T47D (cell line): ENCODE data around the gene CCL25.
A peak's percentile ranks its signal among the peaks of the same experiment; 100 is the strongest.

Experiments used
- DNase-seq, 2 experiments: peaks; one replicate each; pipeline versions ENCODE4 v3.0.0 to v3.0.0-alpha.2; 2011 to 2012; ENCODE audit warnings: low read depth in 1 of 2, low spot score in 1 of 2
- JUND ChIP-seq: IDR thresholded peaks from 2 replicates; pipeline ENCODE4 v1.6.1; 2012; ENCODE audit warnings: low read depth
- in situ Hi-C: cut with HindIII; loops from 2 replicates; pipeline ENCODE4 v1.10.0; 2016; ENCODE audit warnings: low sequenced_read_pairs, low pct_unique_long_range_greater_than_20kb

The CCL25 gene

DNA sequence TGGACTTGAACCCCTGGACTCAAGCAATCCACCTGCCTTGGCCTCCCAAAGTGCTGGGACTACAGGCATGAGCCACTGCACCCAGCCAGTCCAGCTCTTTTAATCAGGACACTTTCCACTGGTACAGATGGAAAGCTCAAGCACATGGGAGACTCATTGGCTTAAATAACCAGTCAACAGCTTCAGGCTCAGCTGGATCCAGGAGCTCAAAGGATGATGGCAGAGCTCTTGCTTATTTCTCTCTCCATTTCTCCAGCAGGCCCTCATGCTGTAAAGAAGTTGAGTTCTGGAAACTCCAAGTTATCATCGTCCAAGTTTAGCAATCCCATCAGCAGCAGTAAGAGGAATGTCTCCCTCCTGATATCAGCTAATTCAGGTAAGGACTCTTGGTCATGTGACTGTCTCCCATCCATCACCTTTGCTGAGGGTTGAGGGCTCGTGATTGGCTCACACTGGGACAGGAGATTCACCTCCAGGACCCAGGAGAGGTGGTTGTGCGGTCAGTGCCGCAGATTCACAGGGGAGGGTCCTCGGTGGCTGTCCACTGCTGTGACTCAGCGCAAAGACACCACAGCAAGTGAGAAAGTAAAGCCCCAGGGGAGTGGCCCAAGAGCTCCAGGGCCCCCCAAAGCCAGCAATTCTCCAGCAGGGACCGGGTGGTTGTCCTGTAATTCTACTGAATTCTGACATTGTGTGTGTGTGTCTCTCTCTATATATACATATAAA, 5.1 kb downstream of the CCL25 start:
- in situ Hi-C loops, result no loop called here
- no peak for TF ChIP-seq JUND
- DNase-seq, result no peak

DNA sequence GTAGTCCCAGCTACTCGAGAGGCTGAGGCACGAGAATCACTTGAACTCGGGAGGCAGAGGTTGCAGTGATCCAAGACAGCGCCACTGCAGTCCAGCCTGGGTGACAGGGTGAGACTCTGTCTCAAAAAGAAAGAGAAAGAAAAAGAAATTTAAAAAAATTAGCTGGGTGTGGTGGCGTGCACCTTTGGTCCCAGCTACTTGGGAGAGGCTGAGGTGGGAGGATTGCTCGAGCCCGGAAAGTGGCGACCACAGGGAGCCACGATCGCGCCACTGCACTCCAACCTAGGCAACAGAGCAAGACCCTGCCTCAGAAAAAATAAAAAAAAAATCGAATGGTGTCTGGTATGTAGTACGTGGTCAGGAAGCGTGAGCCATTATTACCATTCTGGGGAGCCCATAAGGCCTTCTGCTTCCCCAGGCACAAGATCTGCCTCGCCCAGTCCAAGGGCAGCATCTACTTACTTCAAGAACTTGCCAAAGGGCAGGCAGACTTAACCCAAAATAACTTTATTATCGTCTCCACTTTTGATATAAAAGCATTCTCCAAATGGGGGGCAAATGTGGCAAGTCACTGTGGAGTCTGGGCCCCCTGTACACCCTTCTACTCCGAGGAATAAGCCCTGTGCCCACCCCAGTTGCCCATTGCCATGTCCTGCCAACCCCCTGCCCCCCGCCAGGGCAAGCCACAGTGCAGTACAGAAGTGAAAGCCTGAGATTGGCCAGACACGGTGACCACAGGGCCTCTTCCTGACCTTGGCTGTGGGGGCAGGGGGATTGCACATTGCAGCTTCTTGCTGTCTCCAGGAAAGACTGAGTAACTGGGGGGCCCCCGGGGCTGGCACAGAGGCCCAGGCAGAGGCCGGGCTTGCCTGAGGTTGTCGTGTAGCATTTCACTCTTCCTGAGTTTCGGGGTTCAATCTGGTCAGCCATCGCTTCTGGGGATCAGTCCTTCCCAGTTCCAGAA, 12.6 kb downstream of the CCL25 start:
- in situ Hi-C loops, result no loop called here
- TF ChIP-seq JUND, result no peak
- DNase-seq, result no peak

DNA sequence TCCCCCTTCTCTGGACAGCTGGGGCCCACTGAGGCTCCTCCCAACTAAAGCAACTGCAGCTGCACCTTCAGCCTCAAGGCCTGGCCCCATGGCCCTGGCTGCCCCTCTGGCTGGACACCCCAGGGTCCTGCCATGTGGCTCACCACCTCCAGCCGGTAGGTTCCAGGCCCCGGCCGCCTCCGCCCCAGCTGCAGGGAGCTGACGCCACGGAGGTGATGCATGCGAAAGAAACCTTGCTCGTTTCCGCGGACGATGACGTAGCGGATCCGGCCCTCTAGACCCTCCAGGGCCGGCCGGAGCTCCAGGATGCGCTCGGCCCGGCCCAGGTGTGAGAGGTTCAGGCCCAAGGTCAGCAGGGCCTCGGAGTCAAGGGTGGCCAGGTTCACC, 13.3 kb downstream of the CCL25 start:
- DNase-seq, result no peak
- no peak for TF ChIP-seq JUND
- in situ Hi-C loops, result no loop called here

DNA sequence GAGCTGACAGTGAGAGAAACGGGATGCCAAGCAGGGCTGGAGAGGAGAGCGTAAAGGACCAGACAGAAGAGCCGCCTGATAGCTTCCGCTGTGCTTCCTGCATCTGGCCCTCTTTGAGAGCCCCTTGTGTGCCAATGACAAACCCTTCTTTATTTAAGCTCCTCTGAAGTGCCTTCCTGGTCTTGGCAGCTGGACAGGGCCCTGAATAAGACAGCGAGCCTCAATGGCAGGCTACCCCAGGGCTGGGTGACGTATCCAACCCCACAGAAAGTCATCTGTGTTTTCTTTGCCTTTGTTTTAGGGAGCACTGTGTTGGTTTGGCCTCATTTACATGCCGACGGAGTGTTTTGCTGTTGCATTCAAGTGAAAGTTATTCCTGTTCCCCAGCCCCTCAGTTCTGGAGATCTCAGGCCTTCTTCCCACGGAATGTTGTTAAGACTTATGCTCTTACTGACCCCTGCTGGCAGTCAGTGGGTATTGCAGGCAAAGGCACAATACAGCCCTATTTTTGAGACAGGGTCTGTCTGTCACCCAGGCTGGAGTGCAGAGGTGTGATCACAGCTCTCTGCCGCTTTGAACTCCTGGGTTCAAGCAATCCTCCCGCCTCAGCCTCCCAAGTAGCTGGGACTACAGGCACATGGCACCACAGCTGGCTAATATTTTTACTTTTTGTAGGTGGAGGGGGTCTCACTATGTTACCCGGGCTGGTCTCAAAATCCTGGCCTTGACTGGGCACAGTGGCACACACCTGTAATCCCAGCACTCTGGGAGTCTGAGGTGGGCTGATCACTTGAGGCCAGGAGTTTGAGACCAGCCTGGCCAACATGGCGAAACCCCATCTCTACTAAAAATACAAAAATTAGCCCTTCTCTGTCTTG, 16.8 kb downstream of the CCL25 start:
- in situ Hi-C loops, result no loop called here
- TF ChIP-seq JUND, result no peak
- DNase-seq, result no peak

DNA sequence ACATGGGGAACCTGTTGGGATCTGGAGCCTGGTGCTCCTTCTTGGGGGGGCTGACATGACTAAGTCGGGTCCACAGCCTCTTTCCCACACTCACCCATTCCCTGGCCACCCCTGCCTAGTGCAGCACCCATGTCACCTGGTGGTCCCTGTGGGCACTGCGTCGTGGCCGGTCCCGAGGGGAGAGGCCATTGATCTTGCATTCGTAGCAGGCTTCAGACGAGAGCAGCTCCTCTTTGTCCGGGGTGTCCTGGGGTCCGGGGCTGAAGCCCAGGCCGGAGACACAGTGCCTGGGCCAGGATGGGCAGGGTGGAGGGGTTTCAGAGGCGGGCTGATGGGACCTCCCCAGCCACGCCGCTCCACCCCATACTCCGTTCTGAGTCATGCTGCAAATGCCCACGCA, 19.4 kb downstream of the CCL25 start:
- in situ Hi-C loops, result no loop called here
- no peak for TF ChIP-seq JUND

DNA sequence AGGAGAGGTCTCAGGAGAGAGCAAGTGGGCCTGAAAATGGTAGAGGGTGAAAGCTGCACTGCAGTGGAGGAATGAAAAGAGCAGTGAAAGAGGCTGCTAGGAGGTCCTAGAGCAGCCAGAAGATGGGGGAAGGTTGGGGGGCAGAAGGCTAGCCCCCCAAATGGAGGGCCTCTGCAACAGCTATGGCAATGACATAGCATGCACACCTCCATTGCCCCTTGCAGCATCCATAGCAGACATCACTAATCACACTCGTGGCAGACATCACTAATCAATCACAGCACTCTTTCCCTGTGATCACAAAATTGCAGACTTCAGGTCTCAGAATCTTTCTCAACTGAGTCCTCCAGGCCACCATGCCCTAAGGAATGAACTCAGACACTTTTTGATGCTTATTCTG, 21.9 kb downstream of the CCL25 start:
- DNase-seq, result no peak
- no peak for TF ChIP-seq JUND
- in situ Hi-C loops, result no loop called here

More for the DNA sequence above, 19.4 kb downstream of the CCL25 start:
- DNase-seq, result no peak

DNA sequence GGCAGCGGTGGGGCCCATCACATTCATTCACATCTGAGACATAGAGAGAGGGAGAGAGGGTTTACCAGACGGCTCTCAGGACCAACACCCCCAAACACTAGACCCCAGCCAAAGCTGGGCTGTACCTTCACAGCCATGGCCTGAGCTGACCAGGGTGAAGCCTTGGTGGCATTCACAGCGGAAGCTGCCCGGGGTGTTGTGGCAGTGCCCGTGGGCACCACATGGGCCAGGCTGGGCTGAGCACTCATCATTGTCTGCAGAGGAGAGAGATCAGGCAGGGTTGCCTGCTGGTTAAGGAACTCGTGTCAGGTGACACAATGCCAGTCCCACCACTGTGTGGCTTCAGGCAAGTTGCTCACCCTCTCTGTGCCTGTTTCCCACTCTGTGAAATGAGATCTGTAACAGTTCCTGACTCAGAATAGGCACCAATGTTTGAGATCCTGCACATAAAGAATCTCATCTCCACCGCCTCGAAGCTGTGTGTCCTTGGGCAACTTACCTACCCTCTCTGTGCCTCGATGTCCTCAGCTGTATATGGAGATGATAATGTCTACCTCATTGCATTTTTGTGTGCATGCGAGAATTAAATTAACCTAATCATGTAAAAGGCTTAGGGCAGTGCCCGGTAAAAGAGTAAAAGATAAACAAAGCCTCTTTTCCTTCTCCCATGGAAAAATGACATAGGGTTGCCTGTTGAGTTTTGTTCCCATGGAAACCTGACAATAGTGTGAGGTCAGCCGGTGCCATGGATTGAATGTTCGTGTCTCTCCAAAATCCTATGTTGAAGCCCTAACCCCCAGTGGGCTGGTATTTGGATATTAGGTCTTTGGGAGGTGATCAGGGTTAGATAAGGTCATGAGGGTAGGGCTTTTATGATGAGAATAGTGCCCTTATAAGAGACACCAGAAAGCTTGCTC, 22.9 kb downstream of the CCL25 start:
- TF ChIP-seq JUND, result no peak
- in situ Hi-C loops, result no loop called here
- DNase-seq, result no peak

DNA sequence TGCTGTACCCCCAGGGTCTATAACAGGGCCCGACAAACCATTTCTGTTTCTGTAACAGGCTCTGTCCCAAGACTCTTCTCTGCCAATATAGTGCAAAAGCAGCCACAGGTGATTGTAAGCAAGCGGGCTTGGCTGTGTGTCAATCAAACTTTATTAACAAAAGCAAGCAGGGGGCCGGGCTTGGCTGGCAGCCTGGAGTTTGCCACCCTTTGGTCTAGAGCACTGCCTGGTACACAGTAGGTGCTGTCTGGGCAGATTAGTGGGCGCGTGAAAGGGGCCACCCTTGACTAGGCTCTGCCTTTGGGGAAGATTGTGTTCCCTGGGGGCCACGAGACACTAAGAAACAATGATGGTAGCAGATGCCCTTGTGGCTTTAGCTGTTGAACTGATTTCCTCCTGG, 27.4 kb downstream of the CCL25 start:
- in situ Hi-C loops, result no loop called here
- no peak for DNase-seq
- TF ChIP-seq JUND, result no peak

DNA sequence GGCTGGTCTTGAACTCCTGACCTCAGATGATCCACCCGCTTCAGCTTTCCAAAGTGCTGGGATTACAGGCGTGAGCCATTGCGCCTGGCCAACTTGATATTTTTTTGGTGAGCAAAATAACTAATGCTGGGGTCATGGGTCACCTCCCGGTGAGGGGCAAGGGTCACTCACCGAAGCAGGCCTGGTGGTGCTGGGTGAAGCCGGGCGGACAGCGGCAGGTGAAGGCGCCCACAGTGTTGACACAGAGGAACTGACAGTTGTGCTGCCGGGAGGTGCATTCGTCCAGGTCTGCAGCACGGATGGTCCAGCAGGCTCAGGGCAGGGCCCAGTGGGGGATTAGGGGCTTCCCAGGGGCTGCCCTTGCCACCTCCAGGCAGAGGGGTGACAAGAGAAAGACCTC, 28.3 kb downstream of the CCL25 start:
- no peak for DNase-seq
- in situ Hi-C loops, result no loop called here
- no peak for TF ChIP-seq JUND

DNA sequence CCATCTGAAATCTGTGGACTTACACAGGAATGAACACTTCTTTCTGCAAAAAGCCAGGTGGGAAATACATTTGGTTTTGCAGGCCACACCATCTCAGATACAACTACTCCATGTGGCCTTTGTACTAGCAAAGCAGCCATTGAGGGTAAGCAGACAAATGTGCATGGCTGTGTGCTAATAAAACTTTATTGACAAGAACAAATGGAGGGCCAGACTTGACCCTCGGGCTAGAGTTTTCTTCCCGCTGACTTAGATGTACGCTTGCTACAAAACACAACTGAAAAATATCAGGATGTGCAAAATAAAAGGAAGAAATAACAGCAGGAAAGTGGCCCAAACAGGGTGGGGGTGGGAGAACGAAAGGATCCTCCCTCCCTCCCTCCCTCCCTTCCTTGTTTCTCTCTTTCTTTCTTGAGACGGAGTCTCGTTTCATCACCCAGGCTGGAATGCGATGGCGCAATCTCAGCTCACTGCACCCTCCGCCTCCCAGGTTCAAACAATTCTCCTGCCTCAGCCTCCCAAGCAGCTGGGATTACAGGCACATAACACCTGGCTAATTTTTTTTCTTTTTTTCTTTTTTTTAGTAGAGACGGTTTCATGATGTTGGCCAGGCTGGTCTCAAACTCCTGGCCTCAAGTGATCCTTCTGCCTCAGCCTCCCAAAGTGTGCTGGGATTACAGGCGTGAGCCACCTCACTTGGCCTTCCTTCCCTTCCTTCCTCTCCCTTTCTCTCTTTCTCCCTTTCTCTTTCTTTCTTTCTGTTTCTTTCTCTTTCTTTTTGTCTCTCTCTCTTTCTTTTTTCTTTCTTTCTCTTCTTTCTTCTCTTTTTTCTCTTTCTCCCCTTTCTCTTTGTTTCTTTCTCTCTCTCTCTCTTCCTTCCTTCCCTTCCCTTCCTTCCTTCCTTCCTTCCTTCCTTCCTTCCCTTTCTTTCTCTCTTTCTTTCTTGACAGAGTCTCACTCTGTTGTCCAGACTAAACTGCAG, 29.3 kb downstream of the CCL25 start:
- peak in 1 of 2 experiments; percentile 23 for DNase-seq

DNA sequence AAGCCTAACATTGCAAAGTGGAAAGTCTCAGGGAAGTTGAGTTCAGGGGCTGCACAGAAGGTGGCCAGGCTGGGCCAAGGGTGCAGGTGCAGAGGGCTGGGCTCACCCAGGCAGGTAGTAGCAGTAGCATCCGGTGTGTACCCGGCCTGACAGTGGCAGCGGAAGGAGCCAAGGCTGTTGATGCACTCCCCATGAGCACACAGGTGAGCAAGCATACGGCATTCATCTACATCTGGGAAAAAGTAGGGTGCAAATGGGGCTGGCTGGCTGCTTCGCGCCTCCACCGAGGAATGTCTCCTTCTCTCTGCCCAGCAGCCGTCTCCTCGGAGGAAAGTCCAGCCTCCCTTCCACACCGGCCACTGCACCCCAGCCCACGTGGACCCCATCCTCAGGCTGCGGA, 30.6 kb downstream of the CCL25 start:
- in situ Hi-C loops, result no loop called here
- no peak for TF ChIP-seq JUND
- no peak for DNase-seq

More for the DNA sequence above, 29.3 kb downstream of the CCL25 start:
- TF ChIP-seq JUND, result no peak
- in situ Hi-C loops, result no loop called here
